Right lobe of liver (tissue), 4 donors: ENCODE measurements around the gene PAFAH2.

Experiments used
- POLR2A ChIP-seq: fragments of 450-650 bp; IDR thresholded peaks from one replicate; pipeline ENCODE4 v1.6.1; 2017; ENCODE audit warnings: antibody characterized with exemption, mild to moderate bottlenecking
- TF ChIP-seq, protein P1 (sequence below), 4 donors: fragments of 200-600 bp in 3 of 4; fragments of 450-650 bp in 1 of 4; IDR thresholded peaks; one replicate each; pipeline versions ENCODE4 v1.5.1 to v1.8.0; 2016 to 2022; ENCODE audit warnings: antibody characterized with exemption in 4 of 4, mild to moderate bottlenecking in 2 of 4
- donor health status: DM: no; HTN: no; CAD: no.
- donor health status: DM: no; HTN: no; CAD: no.
- donor health status: DM: no; HTN: yes; CAD: no.

DNA sequence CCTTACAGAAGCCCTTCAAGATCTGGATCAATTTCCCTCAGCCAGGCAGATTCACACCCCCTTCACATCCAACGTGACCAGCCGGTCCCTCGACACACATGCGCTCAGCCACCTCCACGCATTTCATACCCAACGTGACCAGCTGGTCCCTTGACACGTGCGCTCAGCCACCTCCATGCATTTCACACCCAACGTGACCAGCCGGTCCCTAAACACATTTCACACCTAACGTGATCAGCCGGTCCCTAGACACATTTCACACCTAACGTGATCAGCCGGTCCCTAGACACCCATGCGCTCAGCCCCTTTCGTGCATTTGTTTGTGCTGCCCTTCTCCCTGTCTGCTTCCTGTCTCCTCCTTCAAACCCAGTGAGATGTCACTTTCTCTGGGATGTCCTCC lies 8.8 kb upstream of the PAFAH2 start:
- no peak for TF ChIP-seq POLR2A
- TF ChIP-seq, protein P1, sequence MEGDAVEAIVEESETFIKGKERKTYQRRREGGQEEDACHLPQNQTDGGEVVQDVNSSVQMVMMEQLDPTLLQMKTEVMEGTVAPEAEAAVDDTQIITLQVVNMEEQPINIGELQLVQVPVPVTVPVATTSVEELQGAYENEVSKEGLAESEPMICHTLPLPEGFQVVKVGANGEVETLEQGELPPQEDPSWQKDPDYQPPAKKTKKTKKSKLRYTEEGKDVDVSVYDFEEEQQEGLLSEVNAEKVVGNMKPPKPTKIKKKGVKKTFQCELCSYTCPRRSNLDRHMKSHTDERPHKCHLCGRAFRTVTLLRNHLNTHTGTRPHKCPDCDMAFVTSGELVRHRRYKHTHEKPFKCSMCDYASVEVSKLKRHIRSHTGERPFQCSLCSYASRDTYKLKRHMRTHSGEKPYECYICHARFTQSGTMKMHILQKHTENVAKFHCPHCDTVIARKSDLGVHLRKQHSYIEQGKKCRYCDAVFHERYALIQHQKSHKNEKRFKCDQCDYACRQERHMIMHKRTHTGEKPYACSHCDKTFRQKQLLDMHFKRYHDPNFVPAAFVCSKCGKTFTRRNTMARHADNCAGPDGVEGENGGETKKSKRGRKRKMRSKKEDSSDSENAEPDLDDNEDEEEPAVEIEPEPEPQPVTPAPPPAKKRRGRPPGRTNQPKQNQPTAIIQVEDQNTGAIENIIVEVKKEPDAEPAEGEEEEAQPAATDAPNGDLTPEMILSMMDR (IDR thresholded peaks at IDR 0.05) = no peak
